A549 (cell line): ENCODE results near the gene EYA2. TPM values are rescaled to one million over a fixed set of nuclear protein-coding genes. Genes with fewer than 3 reads are reported as not detected.

Source experiments
- ATAC-seq, 2 experiments: fragments of 200-7000 bp in 1 of 2; fragments of >200 bp in 1 of 2; cut with Nextera tagmentation in 1 of 2; cut with Tn5 transposase in 1 of 2; 3 replicates each; pipeline versions ENCODE4 v1.8.0 to v1.9.1; 2018 to 2020; ENCODE audit warnings: mild to moderate bottlenecking in 1 of 2, moderate library complexity in 1 of 2
- CTCF ChIA-PET: fragments of 300-600 bp; sonication (Branson Sonifier 250); formaldehyde crosslinking; extraction: SDS; loops from one replicate; lab custom pipeline; 2021; ENCODE audit warnings: antibody characterized with exemption, inconsistent platforms; lab: Yijun Ruan, JAX
- POLR2A ChIA-PET: fragments of 350-600 bp; formaldehyde crosslinking; extraction: SDS; loops from one replicate; lab custom pipeline; 2021; ENCODE audit warnings: antibody characterized with exemption, inconsistent platforms; lab: Yijun Ruan, JAX
- DNase-seq, 2 experiments: peaks; one replicate each; pipeline versions ENCODE4 v3.0.0 to v3.0.0-alpha.2; 2011 to 2016; ENCODE audit warnings: low read depth in 1 of 2, low spot score in 1 of 2
- FAIRE-seq: peaks from 2 replicates; lab custom pipeline; 2011; peaks lifted over from hg19 to GRCh38; lab: Jason Lieb, UNC
- H3K27ac ChIP-seq, 2 experiments: fragments of >200 bp; sonication (Bioruptor Twin); formaldehyde crosslinking; 3 replicates each; pipeline ENCODE4 v1.5.1; 2016 to 2017
- H3K4me1 ChIP-seq: fragments of >200 bp; sonication (Bioruptor Twin); formaldehyde crosslinking; 3 replicates; pipeline ENCODE4 v1.6.1; 2016
- H3K4me2 ChIP-seq: fragments of >200 bp; sonication (Bioruptor Twin); formaldehyde crosslinking; 3 replicates; pipeline ENCODE4 v1.6.1; 2016
- H3K4me3 ChIP-seq: fragments of >200 bp; sonication (Bioruptor Twin); formaldehyde crosslinking; 3 replicates; pipeline ENCODE4 v1.5.1; 2016
- H3K9me3 ChIP-seq: fragments of >200 bp; sonication (Bioruptor Twin); formaldehyde crosslinking; 3 replicates; pipeline ENCODE4 v1.6.1; 2016
- BHLHE40 ChIP-seq: IDR thresholded peaks from 2 replicates; pipeline ENCODE4 v1.6.1; 2012; ENCODE audit warnings: low read depth, low read length, inconsistent platforms
- CEBPB ChIP-seq, 2 experiments: fragments of >200 bp in 1 of 2; sonication (Bioruptor Twin) in 1 of 2; formaldehyde crosslinking in 1 of 2; IDR thresholded peaks; 2 replicates each; pipeline ENCODE4 v1.6.1; 2012 to 2016
- EHF ChIP-seq: fragments of 250-450 bp; sonication (Bioruptor Pico); IDR thresholded peaks from 2 replicates; pipeline ENCODE4 v1.5.0; 2020; ENCODE audit warnings: mild to moderate bottlenecking
- EHMT2 ChIP-seq: fragments of 200-600 bp; sonication (generic); IDR thresholded peaks from 2 replicates; pipeline ENCODE4 v1.6.1; 2016; ENCODE audit warnings: antibody characterized with exemption, low read depth, mild to moderate bottlenecking, moderate library complexity
- FOSB ChIP-seq: fragments of 250-450 bp; sonication (Bioruptor Pico); IDR thresholded peaks from 2 replicates; pipeline ENCODE4 v1.5.0; 2020; ENCODE audit warnings: mild to moderate bottlenecking, moderate library complexity
- FOXS1 ChIP-seq: fragments of 250-450 bp; sonication (Bioruptor Pico); IDR thresholded peaks from 2 replicates; pipeline ENCODE4 v1.5.0; 2020; ENCODE audit warnings: mild to moderate bottlenecking, moderate library complexity
- GATA3 ChIP-seq: IDR thresholded peaks from 2 replicates; pipeline ENCODE4 v1.6.1; 2012; ENCODE audit warnings: borderline replicate concordance
- HEYL ChIP-seq: fragments of 250-450 bp; sonication (Bioruptor Pico); IDR thresholded peaks from 2 replicates; pipeline ENCODE4 v1.8.0; 2021; ENCODE audit warnings: mild to moderate bottlenecking, moderate library complexity
- KDM1A ChIP-seq: fragments of 200-600 bp; sonication (generic); IDR thresholded peaks from 2 replicates; pipeline ENCODE4 v1.6.1; 2016; ENCODE audit warnings: low read depth, mild to moderate bottlenecking
- MAZ ChIP-seq: fragments of 150-350 bp; IDR thresholded peaks from 2 replicates; pipeline ENCODE4 v1.6.1; 2014; ENCODE audit warnings: antibody characterized with exemption, low read depth, low read length, borderline replicate concordance
- NFE2L2 ChIP-seq: fragments of 150-350 bp; conservative IDR thresholded peaks from 2 replicates; pipeline ENCODE4 v1.6.1; 2014; ENCODE audit warnings: low read length
- NPAS2 ChIP-seq: fragments of 250-450 bp; sonication (Bioruptor Pico); IDR thresholded peaks from 2 replicates; pipeline ENCODE4 v1.8.0; 2022; ENCODE audit warnings: mild to moderate bottlenecking, moderate library complexity, borderline replicate concordance
- POLR2AphosphoS2 ChIP-seq: conservative IDR thresholded peaks from 2 replicates; pipeline ENCODE4 v1.6.1; 2012; ENCODE audit warnings: low read length, improper control_type of control experiment, inconsistent platforms
- RCOR1 ChIP-seq: fragments of 150-350 bp; IDR thresholded peaks from 2 replicates; pipeline ENCODE4 v1.6.1; 2014; ENCODE audit warnings: antibody characterized with exemption, low read length, low read depth
- RNF2 ChIP-seq: fragments of 200-600 bp; sonication (generic); IDR thresholded peaks from 2 replicates; pipeline ENCODE4 v1.6.1; 2016; ENCODE audit warnings: low read depth, mild to moderate bottlenecking, antibody characterized with exemption, moderate library complexity, borderline replicate concordance
- TP53 ChIP-seq: fragments of 250-450 bp; sonication (Bioruptor Pico); IDR thresholded peaks from 2 replicates; pipeline ENCODE4 v1.5.0; 2021; ENCODE audit warnings: mild to moderate bottlenecking, moderate library complexity
- ZC3H11A ChIP-seq: fragments of 450-650 bp; IDR thresholded peaks from 2 replicates; pipeline ENCODE4 v1.6.1; 2014; ENCODE audit warnings: antibody characterized with exemption, mild to moderate bottlenecking
- ZFP36 ChIP-seq: fragments of 450-650 bp; IDR thresholded peaks from 2 replicates; pipeline ENCODE4 v1.6.1; 2014; ENCODE audit warnings: borderline replicate concordance; ENCODE audit not compliant: partially characterized antibody
- WGBS: methylation state at CpG from one replicate; pipeline ENCODE4 v1.1.6; 2017; ENCODE audit errors: missing lambda C conversion rate; 5-methylcytosine and 5-hydroxymethylcytosine counted together
- polyA plus RNA-seq, 4 experiments: library from polyadenylated mRNA; depleted of rRNA in 3 of 4; stranded (reverse); fragments of >200 nt; fragmentation: RNase III in 1 of 4; extraction: RNeasy Plus Mini Kit Qiagen cat#74134 plus additional on column Dnase treatment in 1 of 4; gene quantifications; 2 replicates in 3 of 4; 3 replicates in 1 of 4; pipeline ENCODE4 v1.2.3, GENCODE V29; 2011 to 2017
- TF ChIP-seq, protein P1 (sequence below): fragments of 200-600 bp; sonication (generic); IDR thresholded peaks from 2 replicates; pipeline ENCODE4 v1.6.1; 2016; ENCODE audit warnings: antibody characterized with exemption, mild to moderate bottlenecking, moderate library complexity
- TF ChIP-seq, protein P2 (sequence below): fragments of 450-650 bp; IDR thresholded peaks from 2 replicates; pipeline ENCODE4 v1.6.1; 2014; ENCODE audit warnings: antibody characterized with exemption
- TF ChIP-seq, protein P3 (sequence below): fragments of >200 bp; sonication (Bioruptor Twin); formaldehyde crosslinking; IDR thresholded peaks from 2 replicates; pipeline ENCODE4 v1.6.1; 2016
- TF ChIP-seq, protein P4 (sequence below): fragments of 250-450 bp; sonication (Bioruptor Pico); IDR thresholded peaks from 2 replicates; pipeline ENCODE4 v1.5.0; 2021; ENCODE audit warnings: mild to moderate bottlenecking, moderate library complexity, borderline replicate concordance
- TF ChIP-seq, protein P5 (sequence below): IDR thresholded peaks from 2 replicates; pipeline ENCODE4 v1.6.1; 2012

The EYA2 gene
- polyA plus RNA-seq, 2 of the 4 experiments (the other 2 are of a cell fraction) = 4.5 to 4.6 TPM

DNA sequence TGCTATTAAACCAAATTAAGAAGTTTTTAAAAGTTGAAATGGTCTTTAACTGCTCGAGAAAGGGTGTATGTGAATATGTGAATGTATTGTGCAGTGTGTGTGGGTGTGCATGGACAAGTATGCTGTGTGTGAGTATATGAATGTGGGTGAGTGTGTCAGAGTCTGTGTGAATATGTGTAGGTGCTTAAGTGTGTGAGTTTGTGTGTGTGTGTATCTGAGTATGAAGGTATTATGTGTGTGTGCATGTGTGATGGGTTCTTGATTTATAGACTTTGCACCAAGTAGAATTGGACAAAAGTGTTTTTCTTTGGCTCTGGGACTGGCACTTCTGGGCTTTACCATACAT, 21.6 kb downstream of the EYA2 start:
- DNase-seq (no peak), FAIRE-seq (no peak), ATAC-seq (no peak)
- H3K4me2 ChIP-seq = no peak overlapping the region
- ChIA-PET CTCF (no interaction called here), POLR2A (no interaction called here)
- 29% methylated on average over 1 of the region's 1 CpG for WGBS
- no peak for TF ChIP-seq CEBPB (IDR thresholded peaks at IDR 0.05)
- no peak for TF ChIP-seq EHMT2
- no peak for TF ChIP-seq ZFP36
- TF ChIP-seq MAZ = no peak
- TF ChIP-seq, protein P1, sequence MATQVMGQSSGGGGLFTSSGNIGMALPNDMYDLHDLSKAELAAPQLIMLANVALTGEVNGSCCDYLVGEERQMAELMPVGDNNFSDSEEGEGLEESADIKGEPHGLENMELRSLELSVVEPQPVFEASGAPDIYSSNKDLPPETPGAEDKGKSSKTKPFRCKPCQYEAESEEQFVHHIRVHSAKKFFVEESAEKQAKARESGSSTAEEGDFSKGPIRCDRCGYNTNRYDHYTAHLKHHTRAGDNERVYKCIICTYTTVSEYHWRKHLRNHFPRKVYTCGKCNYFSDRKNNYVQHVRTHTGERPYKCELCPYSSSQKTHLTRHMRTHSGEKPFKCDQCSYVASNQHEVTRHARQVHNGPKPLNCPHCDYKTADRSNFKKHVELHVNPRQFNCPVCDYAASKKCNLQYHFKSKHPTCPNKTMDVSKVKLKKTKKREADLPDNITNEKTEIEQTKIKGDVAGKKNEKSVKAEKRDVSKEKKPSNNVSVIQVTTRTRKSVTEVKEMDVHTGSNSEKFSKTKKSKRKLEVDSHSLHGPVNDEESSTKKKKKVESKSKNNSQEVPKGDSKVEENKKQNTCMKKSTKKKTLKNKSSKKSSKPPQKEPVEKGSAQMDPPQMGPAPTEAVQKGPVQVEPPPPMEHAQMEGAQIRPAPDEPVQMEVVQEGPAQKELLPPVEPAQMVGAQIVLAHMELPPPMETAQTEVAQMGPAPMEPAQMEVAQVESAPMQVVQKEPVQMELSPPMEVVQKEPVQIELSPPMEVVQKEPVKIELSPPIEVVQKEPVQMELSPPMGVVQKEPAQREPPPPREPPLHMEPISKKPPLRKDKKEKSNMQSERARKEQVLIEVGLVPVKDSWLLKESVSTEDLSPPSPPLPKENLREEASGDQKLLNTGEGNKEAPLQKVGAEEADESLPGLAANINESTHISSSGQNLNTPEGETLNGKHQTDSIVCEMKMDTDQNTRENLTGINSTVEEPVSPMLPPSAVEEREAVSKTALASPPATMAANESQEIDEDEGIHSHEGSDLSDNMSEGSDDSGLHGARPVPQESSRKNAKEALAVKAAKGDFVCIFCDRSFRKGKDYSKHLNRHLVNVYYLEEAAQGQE = no peak
- TF ChIP-seq, protein P2, sequence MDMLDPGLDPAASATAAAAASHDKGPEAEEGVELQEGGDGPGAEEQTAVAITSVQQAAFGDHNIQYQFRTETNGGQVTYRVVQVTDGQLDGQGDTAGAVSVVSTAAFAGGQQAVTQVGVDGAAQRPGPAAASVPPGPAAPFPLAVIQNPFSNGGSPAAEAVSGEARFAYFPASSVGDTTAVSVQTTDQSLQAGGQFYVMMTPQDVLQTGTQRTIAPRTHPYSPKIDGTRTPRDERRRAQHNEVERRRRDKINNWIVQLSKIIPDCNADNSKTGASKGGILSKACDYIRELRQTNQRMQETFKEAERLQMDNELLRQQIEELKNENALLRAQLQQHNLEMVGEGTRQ = no peak
- TF ChIP-seq, protein P3, sequence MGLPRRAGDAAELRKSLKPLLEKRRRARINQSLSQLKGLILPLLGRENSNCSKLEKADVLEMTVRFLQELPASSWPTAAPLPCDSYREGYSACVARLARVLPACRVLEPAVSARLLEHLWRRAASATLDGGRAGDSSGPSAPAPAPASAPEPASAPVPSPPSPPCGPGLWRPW = no peak
- no peak for TF ChIP-seq TP53 (CRISPR knock-in tag)
- no peak for TF ChIP-seq POLR2AphosphoS2
- TF ChIP-seq HEYL (CRISPR knock-in tag) = no peak
- TF ChIP-seq FOSB (CRISPR knock-in tag) = no peak
- no peak for TF ChIP-seq RCOR1
- H3K9me3 ChIP-seq = no peaks in the 10 kb centered on the region
- no peak overlapping the region for H3K4me3 ChIP-seq
- peaks cover 6% of the 10 kb centered on the region; the same call in 1 of the 3 replicates for H3K4me1 ChIP-seq
- no peak overlapping the region for H3K27ac ChIP-seq

DNA sequence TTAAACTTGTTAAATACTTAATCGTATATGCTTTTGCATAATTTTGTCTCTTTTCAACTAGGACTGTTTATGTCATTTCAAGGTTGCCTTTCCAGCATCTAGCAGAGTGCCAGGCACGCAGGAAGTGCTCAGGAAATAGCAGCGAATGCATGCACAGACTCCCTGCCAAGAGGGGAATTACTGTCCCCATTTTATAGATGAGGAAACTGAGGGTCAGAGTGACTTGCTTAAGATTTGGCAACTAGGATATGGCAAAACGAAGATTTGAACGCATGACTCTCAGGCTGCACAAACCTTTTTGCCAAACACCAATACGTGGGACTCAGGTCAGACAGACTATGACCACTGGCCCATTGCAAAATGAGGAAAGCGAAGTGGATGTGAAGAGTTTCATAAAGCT, 22.5 kb downstream of the EYA2 start:
- 84% methylated on average over 7 of the region's 7 CpGs for WGBS
- peaks cover 6% of the 10 kb centered on the region; the same call in 1 of the 3 replicates for H3K4me1 ChIP-seq
- no peak overlapping the region for H3K4me3 ChIP-seq
- ChIA-PET POLR2A (no interaction called here), CTCF (no interaction called here)
- H3K9me3 ChIP-seq = no peaks in the 10 kb centered on the region
- H3K27ac ChIP-seq = no peak overlapping the region
- no peak overlapping the region for H3K4me2 ChIP-seq
- ATAC-seq (no peak), DNase-seq (no peak), FAIRE-seq (no peak)
- TF ChIP-seq KDM1A (no peak), EHF (CRISPR knock-in tag) (no peak), POLR2AphosphoS2 (no peak), NPAS2 (CRISPR knock-in tag) (no peak), ZC3H11A (no peak), BHLHE40 (no peak), GATA3 (no peak), CEBPB (IDR thresholded peaks at IDR 0.05) (no peak), RNF2 (no peak), FOXS1 (no peak), NFE2L2 (no peak), RCOR1 (no peak)
- TF ChIP-seq, protein P4, sequence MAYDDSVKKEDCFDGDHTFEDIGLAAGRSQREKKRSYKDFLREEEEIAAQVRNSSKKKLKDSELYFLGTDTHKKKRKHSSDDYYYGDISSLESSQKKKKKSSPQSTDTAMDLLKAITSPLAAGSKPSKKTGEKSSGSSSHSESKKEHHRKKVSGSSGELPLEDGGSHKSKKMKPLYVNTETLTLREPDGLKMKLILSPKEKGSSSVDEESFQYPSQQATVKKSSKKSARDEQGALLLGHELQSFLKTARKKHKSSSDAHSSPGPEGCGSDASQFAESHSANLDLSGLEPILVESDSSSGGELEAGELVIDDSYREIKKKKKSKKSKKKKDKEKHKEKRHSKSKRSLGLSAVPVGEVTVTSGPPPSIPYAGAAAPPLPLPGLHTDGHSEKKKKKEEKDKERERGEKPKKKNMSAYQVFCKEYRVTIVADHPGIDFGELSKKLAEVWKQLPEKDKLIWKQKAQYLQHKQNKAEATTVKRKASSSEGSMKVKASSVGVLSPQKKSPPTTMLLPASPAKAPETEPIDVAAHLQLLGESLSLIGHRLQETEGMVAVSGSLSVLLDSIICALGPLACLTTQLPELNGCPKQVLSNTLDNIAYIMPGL (CRISPR knock-in tag) = no peak
- TF ChIP-seq, protein P5, sequence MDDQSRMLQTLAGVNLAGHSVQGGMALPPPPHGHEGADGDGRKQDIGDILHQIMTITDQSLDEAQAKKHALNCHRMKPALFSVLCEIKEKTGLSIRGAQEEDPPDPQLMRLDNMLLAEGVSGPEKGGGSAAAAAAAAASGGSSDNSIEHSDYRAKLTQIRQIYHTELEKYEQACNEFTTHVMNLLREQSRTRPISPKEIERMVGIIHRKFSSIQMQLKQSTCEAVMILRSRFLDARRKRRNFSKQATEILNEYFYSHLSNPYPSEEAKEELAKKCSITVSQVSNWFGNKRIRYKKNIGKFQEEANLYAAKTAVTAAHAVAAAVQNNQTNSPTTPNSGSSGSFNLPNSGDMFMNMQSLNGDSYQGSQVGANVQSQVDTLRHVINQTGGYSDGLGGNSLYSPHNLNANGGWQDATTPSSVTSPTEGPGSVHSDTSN = no peak
